GM23248 (cell line): ENCODE data around the gene ZFP62.

Experiments
- EZH2 ChIP-seq: fragments of 200-600 bp; sonication (generic); IDR thresholded peaks from 2 replicates; pipeline ENCODE4 v1.6.1; 2018; ENCODE audit warnings: antibody characterized with exemption, mild to moderate bottlenecking; ENCODE audit not compliant: insufficient read depth, poor library complexity, severe bottlenecking
- EZH2phosphoT487 ChIP-seq: fragments of 200-600 bp; sonication (generic); IDR thresholded peaks from 2 replicates; pipeline ENCODE4 v1.6.1; 2018; ENCODE audit warnings: antibody characterized with exemption, moderate library complexity, mild to moderate bottlenecking, low read depth; ENCODE audit not compliant: insufficient read depth

- TF ChIP-seq EZH2 (no peak), EZH2phosphoT487 (no peak)
These were observed 50.7 kb downstream of the ZFP62 start for GRCh38 chr5:180810210-180810958.
